Activated T-cell treated with anti-CD3 and anti-CD28 coated beads for 24 hours (primary cell): ENCODE data around the gene TPM4.
"Not testable (repeated sequence)": the region's sequence is repeated elsewhere in the genome, so short reads cannot be mapped to it uniquely, and the experiment has no call there.

ENCODE experiments used
- DNase-seq: peaks from one replicate; pipeline ENCODE4 v3.0.0-alpha.2; 2020; ENCODE audit warnings: low read depth

TPM4 gene

GRCh38 chr19:16098821-16099220, 22.5 kb downstream of the TPM4 start:
- DNase-seq, result no peak

- DNase-seq, result not testable (repeated sequence)
Observed at GRCh38 chr19:16099314-16099965, 23.1 kb downstream of the TPM4 start.

GRCh38 chr19:16100524-16100923, 24.2 kb downstream of the TPM4 start:
- DNase-seq, result no peak

- DNase-seq, result no peak
Observed at GRCh38 chr19:16104722-16105121, 28.4 kb downstream of the TPM4 start.

GRCh38 chr19:16106121-16106520, 29.8 kb downstream of the TPM4 start:
- DNase-seq, result no peak

GRCh38 chr19:16111160-16111908, 35.0 kb downstream of the TPM4 start, which contains the start of gene RAB8A:
TSS of gene RAB8A (plus strand) at chr19:16111889. CDS start at chr19:16111902, 13 bp downstream.
- peak; percentile 99 for DNase-seq

DNA sequence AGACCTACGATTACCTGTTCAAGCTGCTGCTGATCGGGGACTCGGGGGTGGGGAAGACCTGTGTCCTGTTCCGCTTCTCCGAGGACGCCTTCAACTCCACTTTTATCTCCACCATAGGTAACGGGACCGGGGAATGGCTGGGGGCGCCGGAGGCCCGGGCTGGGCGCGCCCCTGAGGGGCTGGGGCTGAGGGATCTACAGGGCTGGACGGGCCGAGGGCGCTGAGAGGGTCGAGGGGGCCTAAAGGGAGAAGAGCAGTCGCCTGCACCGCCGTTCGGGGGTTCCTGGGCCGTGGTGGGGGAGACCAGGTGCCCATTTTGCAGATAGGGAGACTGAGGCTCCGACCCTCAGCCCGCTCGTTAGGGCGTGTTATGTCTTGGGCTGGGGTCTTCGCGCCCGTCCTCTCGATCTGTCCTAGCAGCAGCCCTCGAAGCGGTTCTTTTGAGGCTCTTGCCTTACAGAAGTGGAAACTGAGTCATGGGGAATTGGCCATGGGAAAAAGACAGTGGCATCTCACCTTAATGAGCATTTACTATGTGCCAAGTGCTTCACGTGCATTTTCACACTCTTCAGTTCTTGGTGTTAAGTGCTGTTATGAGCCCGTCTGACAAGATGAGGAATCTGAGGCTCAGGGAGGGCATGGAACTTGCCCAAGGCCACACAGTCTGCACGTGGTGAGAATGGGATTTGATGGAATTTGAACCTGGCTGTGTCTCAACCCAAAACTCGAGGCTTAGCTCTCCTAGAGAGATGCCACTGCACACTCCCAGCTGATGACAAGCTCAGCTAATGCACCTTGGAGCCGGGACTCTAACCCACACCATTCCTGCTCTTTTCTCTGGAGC, 35.8 kb downstream of the TPM4 start:
- no peak for DNase-seq

DNA sequence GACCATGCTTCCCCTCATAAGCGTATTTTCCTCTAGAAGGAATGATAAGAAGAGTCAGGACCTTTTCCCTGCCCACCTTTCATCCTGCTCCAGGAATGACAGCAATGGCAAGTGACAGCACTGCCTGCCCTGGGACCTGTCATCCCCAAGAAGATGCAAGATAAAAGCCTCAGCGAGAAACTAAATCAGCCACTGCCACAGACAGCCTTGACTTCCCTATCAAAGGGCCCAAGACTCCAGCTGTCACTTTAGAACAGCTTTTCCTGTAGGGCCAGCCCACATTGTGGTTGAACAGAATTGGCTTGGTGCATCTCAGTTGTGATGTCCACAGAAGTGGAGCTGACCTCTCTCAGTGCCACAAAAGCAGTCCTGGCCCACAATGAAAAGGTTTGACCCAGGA, 36.5 kb downstream of the TPM4 start:
- no peak for DNase-seq

DNA sequence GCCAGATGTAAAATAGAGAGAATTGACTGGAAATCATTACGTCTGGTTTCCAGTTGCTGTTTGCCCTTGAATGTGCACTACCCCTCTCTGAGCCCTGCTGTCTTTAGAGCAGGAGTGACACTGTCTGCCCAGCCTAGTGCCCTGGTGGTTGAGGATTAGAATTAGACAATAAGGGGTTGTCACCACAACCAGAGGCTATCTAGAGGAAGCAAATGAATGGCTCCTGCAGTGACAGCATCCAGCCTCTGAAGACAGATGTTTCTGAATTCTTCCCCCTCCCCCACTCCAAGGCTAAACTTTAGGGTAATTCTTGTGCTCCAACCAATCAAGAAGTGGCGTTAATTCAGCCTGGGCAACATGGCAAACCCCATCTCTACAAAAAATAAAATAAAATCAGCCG, 37.4 kb downstream of the TPM4 start:
- no peak for DNase-seq

- no peak for DNase-seq
Observed at GRCh38 chr19:16115301-16116039, 39.2 kb downstream of the TPM4 start.

GRCh38 chr19:16116067-16116466, 39.8 kb downstream of the TPM4 start:
- no peak for DNase-seq

DNA sequence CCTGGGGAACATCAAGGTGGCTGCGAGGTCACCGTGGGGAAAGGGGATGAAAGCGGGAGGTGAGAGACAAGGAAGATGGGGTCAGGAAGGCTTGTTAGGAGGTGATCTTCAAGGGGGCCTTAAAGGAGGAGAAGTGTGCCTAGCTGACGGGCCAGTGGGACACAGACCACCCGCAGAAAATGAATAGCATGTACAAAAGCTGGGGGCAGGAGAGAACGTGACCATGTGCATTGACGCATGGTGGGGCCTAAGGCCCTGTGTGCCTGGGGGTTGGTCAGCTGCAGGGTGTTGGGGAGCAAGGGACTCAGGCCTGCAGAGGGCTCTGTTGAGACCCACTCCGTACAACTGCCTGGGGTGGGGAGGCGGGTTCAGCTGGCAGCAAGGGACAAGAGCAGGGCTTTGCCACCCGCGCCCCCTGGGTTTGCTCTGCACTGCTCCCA, 41.3 kb downstream of the TPM4 start:
- DNase-seq, result no peak

DNA sequence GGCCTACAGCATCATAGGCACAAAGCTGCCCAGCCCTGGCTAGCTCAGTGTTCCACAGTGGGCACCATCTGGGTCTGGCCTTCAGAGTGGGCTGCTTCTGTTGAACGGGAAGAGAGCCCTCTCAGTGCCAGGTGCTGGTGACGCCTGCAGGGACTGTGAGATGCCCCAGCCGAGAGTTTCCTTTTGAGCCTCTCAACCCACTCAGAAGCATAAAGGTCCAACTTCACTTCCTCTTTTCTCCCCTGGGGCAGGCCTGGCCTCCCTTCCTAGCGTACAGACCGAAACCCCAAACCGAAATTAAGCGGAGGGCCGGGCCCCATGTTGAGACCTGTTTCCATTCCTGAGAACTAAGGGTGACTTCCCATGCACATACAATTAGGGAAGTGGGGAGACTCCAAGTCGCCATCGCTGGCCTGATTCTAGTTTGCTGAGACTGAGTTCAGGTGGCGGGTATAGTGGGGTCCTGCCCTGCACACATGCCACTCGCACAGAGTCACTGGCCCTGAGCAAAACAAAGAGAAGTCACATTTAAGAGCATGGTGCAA, 42.3 kb downstream of the TPM4 start:
- peak; percentile 29 for DNase-seq

DNA sequence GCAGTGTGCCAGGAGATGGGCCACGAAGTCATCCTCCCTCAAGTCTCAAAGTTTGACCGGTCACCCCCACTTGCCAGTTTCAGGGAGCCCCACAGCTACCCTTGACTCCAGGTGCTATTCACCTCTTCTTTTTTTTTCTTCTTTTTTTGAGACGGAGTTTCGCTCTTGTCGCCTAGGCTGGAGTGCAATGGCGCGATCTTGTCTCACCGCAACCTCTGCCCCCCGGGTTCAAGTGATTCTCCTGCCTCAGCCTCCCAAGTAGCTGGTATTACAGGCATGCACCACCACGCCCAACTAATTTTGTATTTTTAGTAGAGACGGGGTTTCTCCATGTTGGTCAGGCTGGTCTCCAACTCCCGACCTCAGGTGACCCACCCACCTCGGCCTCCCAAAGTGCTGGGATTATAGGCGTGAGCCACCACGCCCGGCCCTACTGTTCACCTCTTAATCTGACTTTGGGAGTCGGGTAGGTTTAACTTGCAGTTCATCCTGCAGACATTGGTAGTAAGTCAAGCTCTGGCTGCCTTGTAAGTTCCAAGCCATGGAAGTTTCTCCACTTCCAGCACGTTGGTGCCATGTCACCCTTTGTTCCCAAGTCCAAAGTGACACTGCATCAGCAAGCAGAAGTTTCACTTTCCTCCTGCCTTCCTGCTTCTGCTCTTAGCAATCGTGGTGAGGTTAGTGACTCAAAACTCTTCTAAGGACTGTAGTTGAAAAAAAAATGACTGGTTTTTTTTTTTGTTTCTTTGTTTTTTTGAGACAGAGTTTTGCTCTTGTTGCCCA, 43.0 kb downstream of the TPM4 start:
- not testable (repeated sequence) for DNase-seq

GRCh38 chr19:16121141-16121540, 44.8 kb downstream of the TPM4 start:
- no peak for DNase-seq

GRCh38 chr19:16121967-16122366, 45.7 kb downstream of the TPM4 start:
- no peak for DNase-seq

GRCh38 chr19:16124953-16125352, 48.7 kb downstream of the TPM4 start:
- no peak for DNase-seq

- no peak for DNase-seq
Observed at GRCh38 chr19:16125737-16126495, 49.6 kb downstream of the TPM4 start.

- no peak for DNase-seq
Observed at GRCh38 chr19:16127080-16127479, 50.8 kb downstream of the TPM4 start.

DNA sequence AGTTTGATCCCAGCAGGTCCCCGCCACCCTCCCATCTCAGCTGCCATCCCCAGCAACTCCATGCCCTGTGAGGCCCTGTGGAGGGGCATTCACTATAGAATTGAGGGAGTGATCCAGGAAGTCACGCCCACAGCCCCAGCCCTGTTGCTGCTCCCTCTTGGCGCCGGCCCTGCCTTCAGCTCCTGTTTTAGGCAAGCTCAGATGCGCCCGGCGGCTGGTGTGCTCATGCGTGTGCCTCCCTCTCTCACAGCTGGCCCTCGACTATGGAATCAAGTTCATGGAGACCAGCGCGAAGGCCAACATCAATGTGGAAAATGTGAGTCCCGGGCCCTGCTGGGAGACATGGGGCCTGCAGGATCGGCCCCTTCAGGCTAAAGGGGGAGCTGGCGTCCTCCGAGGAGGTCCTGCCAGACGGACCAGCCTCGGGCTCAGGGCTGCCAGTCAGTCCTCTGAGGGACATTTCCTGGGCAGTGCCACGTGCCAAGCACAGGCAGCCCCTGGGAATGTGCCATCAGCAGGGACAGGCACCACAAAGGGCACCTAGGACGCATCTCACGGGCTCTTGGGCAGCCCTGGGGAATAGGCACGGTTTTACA, 51.6 kb downstream of the TPM4 start:
- no peak for DNase-seq
